NCI-H146 treated with DMSO at 0.1 percent for 48 hours (cell line): ENCODE results near the gene ENOPH1.

Experiments
- DNase-seq: peaks from one replicate; lab custom pipeline; 2025; ENCODE audit not compliant: unreplicated experiment; lab: John Stamatoyannopoulos, UW

ENOPH1 gene

GRCh38 chr4:82508806-82509428, 78.5 kb downstream of the ENOPH1 start:
- DNase-seq, result peak; percentile 84

GRCh38 chr4:82510216-82510615, 79.8 kb downstream of the ENOPH1 start:
- DNase-seq, result no peak
